SIG-M5 treated with dmso at 0.1 percent for 504 hours (cell line): ENCODE results near the gene GSG1L.

Source experiments
- DNase-seq: peaks from one replicate; lab custom pipeline; 2025; ENCODE audit not compliant: unreplicated experiment; lab: John Stamatoyannopoulos, UW

The GSG1L gene

GRCh38 chr16:27800817-27801216 is 262.7 kb downstream of the GSG1L start:
- DNase-seq = no peak

GRCh38 chr16:27799896-27800295 is 263.6 kb downstream of the GSG1L start:
- no peak for DNase-seq

GRCh38 chr16:27798241-27798640 is 265.3 kb downstream of the GSG1L start:
- no peak for DNase-seq

GRCh38 chr16:27795992-27796614 is 267.4 kb downstream of the GSG1L start:
- peak; percentile 1 for DNase-seq

- no peak for DNase-seq
Measured at GRCh38 chr16:27793249-27793622, 270.3 kb downstream of the GSG1L start.

GRCh38 chr16:27792486-27793248 is 270.8 kb downstream of the GSG1L start:
- DNase-seq = no peak

- DNase-seq = no peak
Measured at GRCh38 chr16:27791404-27791719, 272.2 kb downstream of the GSG1L start.

- no peak for DNase-seq
Measured at GRCh38 chr16:27790546-27791403, 272.7 kb downstream of the GSG1L start.

GRCh38 chr16:27789595-27790241 is 273.8 kb downstream of the GSG1L start:
- DNase-seq = no peak

GRCh38 chr16:27789150-27789549 is 274.4 kb downstream of the GSG1L start:
- DNase-seq = no peak

GRCh38 chr16:27787665-27788064 is 275.8 kb downstream of the GSG1L start:
- DNase-seq = no peak

GRCh38 chr16:27786923-27787625 is 276.4 kb downstream of the GSG1L start:
- DNase-seq = no peak

GRCh38 chr16:27786221-27786922 is 277.1 kb downstream of the GSG1L start:
- no peak for DNase-seq

GRCh38 chr16:27785307-27785678 is 278.2 kb downstream of the GSG1L start:
- no peak for DNase-seq

GRCh38 chr16:27784351-27785306 is 278.9 kb downstream of the GSG1L start:
- DNase-seq = no peak

- DNase-seq = no peak
Measured at GRCh38 chr16:27781981-27782880, 281.3 kb downstream of the GSG1L start.

GRCh38 chr16:27781195-27781524 is 282.4 kb downstream of the GSG1L start:
- DNase-seq = no peak

- DNase-seq = no peak
Measured at GRCh38 chr16:27780468-27781194, 282.9 kb downstream of the GSG1L start.
